Caco-2 (cell line): ENCODE data around the gene ZNF37A. TPM values are rescaled to one million over a fixed set of nuclear protein-coding genes. Genes with fewer than 3 reads are reported as not detected.

Source experiments
- BruUV-seq: library from RNA; stranded (reverse); fragments of 400-500 nt; replicated peaks from 2 replicates; lab custom pipeline; 2021; lab: Mats Ljungman, UMichigan
- CTCF ChIA-PET: fragments of 300-600 bp; sonication (Branson Sonifier 250); formaldehyde crosslinking; loops from one replicate; lab custom pipeline; 2022; ENCODE audit warnings: antibody characterized with exemption; lab: Charles Lee
- POLR2A ChIA-PET: fragments of 300-600 bp; sonication (Branson Sonifier 250); formaldehyde crosslinking; loops from one replicate; lab custom pipeline; 2022; ENCODE audit warnings: antibody characterized with exemption; lab: Charles Lee
- DNase-seq, 2 experiments: peaks; one replicate each; pipeline versions ENCODE4 v3.0.0 to v3.0.0-alpha.2; 2020 to 2022
- H3K27me3 ChIP-seq: replicated peaks from 2 replicates; pipeline ENCODE4 v1.6.0; 2011; ENCODE audit warnings: low read length; ENCODE audit not compliant: control insufficient read depth, insufficient read depth
- H3K36me3 ChIP-seq: 2 replicates; pipeline ENCODE4 v1.5.1; 2011; ENCODE audit warnings: low read length; ENCODE audit not compliant: control insufficient read depth, insufficient read depth
- H3K4me1 ChIP-seq: fragments of 250-450 bp; sonication (Bioruptor Pico); 2 replicates; pipeline ENCODE4 v1.5.1; 2020; ENCODE audit warnings: mild to moderate bottlenecking
- H3K4me3 ChIP-seq: 2 replicates; pipeline ENCODE4 v1.5.1; 2011; ENCODE audit warnings: low read depth, mild to moderate bottlenecking, control low read depth, low read length
- H3K9me3 ChIP-seq: fragments of 250-450 bp; sonication (Bioruptor Pico); 2 replicates; pipeline ENCODE4 v1.5.1; 2020; ENCODE audit warnings: mild to moderate bottlenecking, moderate library complexity
- H3K27ac Mint-ChIP-seq: one replicate; pipeline ENCODE4 v1.8.0; 2022; ENCODE audit warnings: mixed read lengths; ENCODE audit not compliant: unreplicated experiment
- H3K27me3 Mint-ChIP-seq: one replicate; pipeline ENCODE4 v1.8.0; 2022; ENCODE audit warnings: mixed read lengths; ENCODE audit not compliant: insufficient read depth, unreplicated experiment
- H3K36me3 Mint-ChIP-seq: one replicate; pipeline ENCODE4 v1.8.0; 2022; ENCODE audit warnings: mild to moderate bottlenecking, mixed read lengths; ENCODE audit not compliant: insufficient read depth, unreplicated experiment
- H3K4me1 Mint-ChIP-seq: one replicate; pipeline ENCODE4 v1.8.0; 2022; ENCODE audit warnings: low read depth, mixed read lengths; ENCODE audit not compliant: unreplicated experiment
- H3K4me3 Mint-ChIP-seq: one replicate; pipeline ENCODE4 v1.8.0; 2022; ENCODE audit warnings: mild to moderate bottlenecking, moderate library complexity, mixed read lengths; ENCODE audit not compliant: unreplicated experiment
- H3K9me3 Mint-ChIP-seq: one replicate; pipeline ENCODE4 v1.8.0; 2022; ENCODE audit warnings: mixed read lengths; ENCODE audit not compliant: unreplicated experiment
- intact Hi-C: fragments of 100-400 bp; cut with micrococcal nuclease; formaldehyde crosslinking; loops from one replicate; pipeline ENCODE4 v1.10.0; 2022; ENCODE audit not compliant: unreplicated experiment
- total RNA-seq: library from RNA; stranded (reverse); gene quantifications from 2 replicates; pipeline ENCODE4 v1.2.3, GENCODE V29; 2022
- TF ChIP-seq, protein P1 (sequence below), 2 experiments: fragments of 200-600 bp in 1 of 2; IDR thresholded peaks; 1 replicate in 1 of 2; 2 replicates in 1 of 2; pipeline versions ENCODE4 v1.5.1 to v1.8.0; 2011 to 2022; ENCODE audit warnings: antibody characterized with exemption in 1 of 2, control low read depth in 1 of 2, inconsistent platforms in 1 of 2, low read depth in 1 of 2, low read length in 1 of 2, mild to moderate bottlenecking in 1 of 2, moderate library complexity in 1 of 2; ENCODE audit not compliant: insufficient read depth in 1 of 2, severe bottlenecking in 1 of 2, unreplicated experiment in 1 of 2

ZNF37A gene
- total RNA-seq, 1 experiment from 2014 or later = 14.0 TPM

DNA sequence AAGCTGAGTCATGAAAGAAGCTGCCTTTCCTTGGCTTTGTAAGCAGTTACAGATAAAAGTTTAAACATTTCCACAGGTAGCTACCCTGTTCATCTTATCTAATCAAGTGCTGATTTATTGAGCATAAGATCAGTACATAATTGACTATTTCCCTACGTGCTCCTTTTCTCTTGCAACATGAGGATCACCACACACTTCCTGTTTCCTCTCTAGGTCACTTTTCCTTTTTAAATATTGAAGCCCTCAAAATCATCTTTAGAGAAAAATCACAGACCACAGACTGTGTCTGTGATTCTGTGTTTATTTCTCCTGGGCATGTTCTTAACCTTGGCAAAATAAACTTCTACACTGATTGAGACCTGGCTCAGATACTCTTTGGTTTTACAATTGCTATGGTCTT lies 69.5 kb downstream of the ZNF37A start:
- Mint-ChIP-seq H3K4me3 (no peak overlapping the region), H3K4me1 (no peaks in the 10 kb centered on the region), H3K36me3 (no peaks in the 10 kb centered on the region), H3K9me3 (peaks cover 26% of the 10 kb centered on the region), H3K27ac (no peak overlapping the region), H3K27me3 (no peaks in the 10 kb centered on the region)
- no peak for DNase-seq
- H3K27me3 ChIP-seq = no peaks in the 10 kb centered on the region
- BruUV-seq = no TSS peak
- H3K4me3 ChIP-seq = no peak overlapping the region
- ChIA-PET CTCF (no interaction called here), POLR2A (no interaction called here)
- H3K9me3 ChIP-seq = peaks cover 18% of the 10 kb centered on the region
- H3K4me1 ChIP-seq = no peaks in the 10 kb centered on the region
- TF ChIP-seq, protein P1, sequence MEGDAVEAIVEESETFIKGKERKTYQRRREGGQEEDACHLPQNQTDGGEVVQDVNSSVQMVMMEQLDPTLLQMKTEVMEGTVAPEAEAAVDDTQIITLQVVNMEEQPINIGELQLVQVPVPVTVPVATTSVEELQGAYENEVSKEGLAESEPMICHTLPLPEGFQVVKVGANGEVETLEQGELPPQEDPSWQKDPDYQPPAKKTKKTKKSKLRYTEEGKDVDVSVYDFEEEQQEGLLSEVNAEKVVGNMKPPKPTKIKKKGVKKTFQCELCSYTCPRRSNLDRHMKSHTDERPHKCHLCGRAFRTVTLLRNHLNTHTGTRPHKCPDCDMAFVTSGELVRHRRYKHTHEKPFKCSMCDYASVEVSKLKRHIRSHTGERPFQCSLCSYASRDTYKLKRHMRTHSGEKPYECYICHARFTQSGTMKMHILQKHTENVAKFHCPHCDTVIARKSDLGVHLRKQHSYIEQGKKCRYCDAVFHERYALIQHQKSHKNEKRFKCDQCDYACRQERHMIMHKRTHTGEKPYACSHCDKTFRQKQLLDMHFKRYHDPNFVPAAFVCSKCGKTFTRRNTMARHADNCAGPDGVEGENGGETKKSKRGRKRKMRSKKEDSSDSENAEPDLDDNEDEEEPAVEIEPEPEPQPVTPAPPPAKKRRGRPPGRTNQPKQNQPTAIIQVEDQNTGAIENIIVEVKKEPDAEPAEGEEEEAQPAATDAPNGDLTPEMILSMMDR (IDR thresholded peaks at IDR 0.05; ENCODE audit: insufficient read depth in 1 of 2, low read depth in 1 of 2, low read length in 1 of 2, severe bottlenecking in 1 of 2, unreplicated experiment in 1 of 2) = no peak
- no peaks in the 10 kb centered on the region for H3K36me3 ChIP-seq
- intact Hi-C loops = no loop called here

DNA sequence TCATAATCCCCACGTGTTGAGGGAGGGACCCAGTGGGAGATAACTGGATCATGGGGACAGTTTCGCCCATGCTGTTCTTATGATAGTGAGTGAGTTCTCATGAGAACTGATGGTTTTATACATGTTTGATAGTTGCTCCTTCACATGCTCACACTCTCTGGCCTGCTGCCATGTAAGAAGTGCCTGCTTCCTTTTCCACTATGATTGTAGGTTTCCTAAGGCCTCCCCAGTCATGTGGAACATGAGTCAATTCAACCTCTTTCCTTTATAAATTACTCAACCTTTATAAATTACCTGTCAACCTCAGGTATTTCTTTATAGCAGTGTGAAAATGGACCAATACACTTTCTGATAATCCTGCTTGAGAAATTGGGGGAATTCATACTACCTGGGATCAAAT lies 80.2 kb downstream of the ZNF37A start:
- Histone ChIP-seq H3K4me3 (no peak overlapping the region), H3K9me3 (no peaks in the 10 kb centered on the region), H3K27me3 (no peaks in the 10 kb centered on the region), H3K4me1 (no peaks in the 10 kb centered on the region), H3K36me3 (no peaks in the 10 kb centered on the region)
- Mint-ChIP-seq H3K27ac (no peak overlapping the region), H3K9me3 (peaks cover 10% of the 10 kb centered on the region), H3K4me1 (no peaks in the 10 kb centered on the region), H3K36me3 (no peaks in the 10 kb centered on the region), H3K27me3 (peaks cover 3% of the 10 kb centered on the region), H3K4me3 (no peak overlapping the region)
- ChIA-PET CTCF (no interaction called here), POLR2A (no interaction called here)
- no peak for DNase-seq
- intact Hi-C loops = no loop called here
- TF ChIP-seq, protein P1 (IDR thresholded peaks at IDR 0.05; ENCODE audit: insufficient read depth in 1 of 2, low read depth in 1 of 2, low read length in 1 of 2, severe bottlenecking in 1 of 2, unreplicated experiment in 1 of 2) = no peak
- no TSS peak for BruUV-seq

DNA sequence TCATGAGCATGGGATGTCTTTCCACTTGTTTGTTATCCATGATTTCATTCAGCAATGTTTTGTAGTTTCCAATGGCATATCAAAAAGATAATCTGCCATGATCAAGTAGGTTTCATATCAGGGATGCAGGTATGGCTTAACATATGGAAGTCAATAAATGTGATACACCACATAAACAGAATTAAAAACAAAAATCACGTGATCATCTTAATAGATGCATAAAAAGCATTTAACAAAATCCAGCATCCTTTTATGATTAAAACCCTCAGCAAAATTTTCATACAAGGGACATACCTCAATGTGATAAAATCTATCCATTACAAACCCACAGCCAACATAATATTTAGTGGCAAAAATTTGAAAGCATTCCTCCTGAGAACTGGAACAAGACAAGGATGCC lies 90.3 kb downstream of the ZNF37A start:
- CTCF ChIA-PET = no interaction called here
- peaks cover 3% of the 10 kb centered on the region; the same call in 1 of the 2 replicates for H3K9me3 ChIP-seq
- H3K4me1 ChIP-seq = no peaks in the 10 kb centered on the region
- no peaks in the 10 kb centered on the region for H3K36me3 ChIP-seq
- peaks cover 14% of the 10 kb centered on the region for H3K9me3 Mint-ChIP-seq
- no TSS peak for BruUV-seq
- H3K4me3 Mint-ChIP-seq = no peak overlapping the region
- no peak overlapping the region for H3K27ac Mint-ChIP-seq
- no peaks in the 10 kb centered on the region for H3K27me3 ChIP-seq
- H3K4me1 Mint-ChIP-seq = no peaks in the 10 kb centered on the region
- intact Hi-C loops = no loop called here
- POLR2A ChIA-PET = no interaction called here
- no peaks in the 10 kb centered on the region for H3K36me3 Mint-ChIP-seq
- DNase-seq = no peak
- TF ChIP-seq, protein P1 (IDR thresholded peaks at IDR 0.05; ENCODE audit: insufficient read depth in 1 of 2, low read depth in 1 of 2, low read length in 1 of 2, severe bottlenecking in 1 of 2, unreplicated experiment in 1 of 2) = no peak
- no peaks in the 10 kb centered on the region for H3K27me3 Mint-ChIP-seq
- no peak overlapping the region for H3K4me3 ChIP-seq

Other genes with a start within 250 kb of the ZNF37A start
- gene ZNF248, start 236.7 kb upstream of the ZNF37A start, total RNA-seq = 16.7 and 17.6 TPM in 2 replicates
- gene ZNF25, start 117.7 kb upstream of the ZNF37A start, total RNA-seq = 1.5 and 1.7 TPM in 2 replicates
- gene ZNF33A, start 83.7 kb upstream of the ZNF37A start, total RNA-seq = 33.9 and 36.3 TPM in 2 replicates